ENCODE measurements around the gene CD2BP2.

- TF ChIP-seq EP300 (IDR thresholded peaks at IDR 0.05), result no peak
- TF ChIP-seq CTCF (IDR thresholded peaks at IDR 0.05), result no peak
- TF ChIP-seq POLR2A (IDR thresholded peaks at IDR 0.05), result no peak
These were observed 39.6 kb upstream of the CD2BP2 start for GRCh38 chr16:30394592-30395154.

Data from tibial nerve (tissue), 4 donors.